HepG2 (cell line): ENCODE results near the gene PSMD4.

Experiments used
- ATRX ChIP-seq: sonication (generic); formaldehyde crosslinking; IDR thresholded peaks from 2 replicates; pipeline ENCODE4 v1.4.0; 2020; ENCODE audit warnings: missing genetic modification reagents, borderline replicate concordance
- TF ChIP-seq, protein P1 (sequence below): IDR thresholded peaks from 2 replicates; pipeline ENCODE4 v1.6.1; 2016; ENCODE audit warnings: missing compliant biosample characterization, missing genetic modification reagents, borderline replicate concordance
- TF ChIP-seq, protein P2 (sequence below): sonication (generic); formaldehyde crosslinking; conservative IDR thresholded peaks from 2 replicates; pipeline ENCODE4 v1.8.0; 2022; ENCODE audit warnings: mild to moderate bottlenecking, moderate library complexity, missing genetic modification reagents

GRCh38 chr1:151311589-151312331 is 57.2 kb downstream of the PSMD4 start:
- TF ChIP-seq ATRX (CRISPR knock-in tag): no peak
- TF ChIP-seq, protein P1, sequence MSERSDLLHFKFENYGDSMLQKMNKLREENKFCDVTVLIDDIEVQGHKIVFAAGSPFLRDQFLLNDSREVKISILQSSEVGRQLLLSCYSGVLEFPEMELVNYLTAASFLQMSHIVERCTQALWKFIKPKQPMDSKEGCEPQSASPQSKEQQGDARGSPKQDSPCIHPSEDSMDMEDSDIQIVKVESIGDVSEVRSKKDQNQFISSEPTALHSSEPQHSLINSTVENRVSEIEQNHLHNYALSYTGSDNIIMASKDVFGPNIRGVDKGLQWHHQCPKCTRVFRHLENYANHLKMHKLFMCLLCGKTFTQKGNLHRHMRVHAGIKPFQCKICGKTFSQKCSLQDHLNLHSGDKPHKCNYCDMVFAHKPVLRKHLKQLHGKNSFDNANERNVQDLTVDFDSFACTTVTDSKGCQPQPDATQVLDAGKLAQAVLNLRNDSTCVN (CRISPR knock-in tag): no peak
- TF ChIP-seq, protein P2, sequence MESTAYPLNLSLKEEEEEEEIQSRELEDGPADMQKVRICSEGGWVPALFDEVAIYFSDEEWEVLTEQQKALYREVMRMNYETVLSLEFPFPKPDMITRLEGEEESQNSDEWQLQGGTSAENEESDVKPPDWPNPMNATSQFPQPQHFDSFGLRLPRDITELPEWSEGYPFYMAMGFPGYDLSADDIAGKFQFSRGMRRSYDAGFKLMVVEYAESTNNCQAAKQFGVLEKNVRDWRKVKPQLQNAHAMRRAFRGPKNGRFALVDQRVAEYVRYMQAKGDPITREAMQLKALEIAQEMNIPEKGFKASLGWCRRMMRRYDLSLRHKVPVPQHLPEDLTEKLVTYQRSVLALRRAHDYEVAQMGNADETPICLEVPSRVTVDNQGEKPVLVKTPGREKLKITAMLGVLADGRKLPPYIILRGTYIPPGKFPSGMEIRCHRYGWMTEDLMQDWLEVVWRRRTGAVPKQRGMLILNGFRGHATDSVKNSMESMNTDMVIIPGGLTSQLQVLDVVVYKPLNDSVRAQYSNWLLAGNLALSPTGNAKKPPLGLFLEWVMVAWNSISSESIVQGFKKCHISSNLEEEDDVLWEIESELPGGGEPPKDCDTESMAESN (CRISPR knock-in tag): no peak
